ENCODE measurements around the gene SLC25A40.

Gene SLC25A40

GRCh38 chr7:87816389-87816788 is 59.8 kb downstream of the SLC25A40 start:
- TF ChIP-seq EZH2phosphoT487 (IDR thresholded peaks at IDR 0.05; ENCODE audit: borderline replicate concordance, low read length) = no peak
- TF ChIP-seq, protein P1, sequence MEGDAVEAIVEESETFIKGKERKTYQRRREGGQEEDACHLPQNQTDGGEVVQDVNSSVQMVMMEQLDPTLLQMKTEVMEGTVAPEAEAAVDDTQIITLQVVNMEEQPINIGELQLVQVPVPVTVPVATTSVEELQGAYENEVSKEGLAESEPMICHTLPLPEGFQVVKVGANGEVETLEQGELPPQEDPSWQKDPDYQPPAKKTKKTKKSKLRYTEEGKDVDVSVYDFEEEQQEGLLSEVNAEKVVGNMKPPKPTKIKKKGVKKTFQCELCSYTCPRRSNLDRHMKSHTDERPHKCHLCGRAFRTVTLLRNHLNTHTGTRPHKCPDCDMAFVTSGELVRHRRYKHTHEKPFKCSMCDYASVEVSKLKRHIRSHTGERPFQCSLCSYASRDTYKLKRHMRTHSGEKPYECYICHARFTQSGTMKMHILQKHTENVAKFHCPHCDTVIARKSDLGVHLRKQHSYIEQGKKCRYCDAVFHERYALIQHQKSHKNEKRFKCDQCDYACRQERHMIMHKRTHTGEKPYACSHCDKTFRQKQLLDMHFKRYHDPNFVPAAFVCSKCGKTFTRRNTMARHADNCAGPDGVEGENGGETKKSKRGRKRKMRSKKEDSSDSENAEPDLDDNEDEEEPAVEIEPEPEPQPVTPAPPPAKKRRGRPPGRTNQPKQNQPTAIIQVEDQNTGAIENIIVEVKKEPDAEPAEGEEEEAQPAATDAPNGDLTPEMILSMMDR (IDR thresholded peaks at IDR 0.05; ENCODE audit: low read depth, low read length, poor library complexity, severe bottlenecking) = no peak
- Histone ChIP-seq H3K9me3 (ENCODE audit: control insufficient read depth, insufficient read depth, low read length) (no peaks in the 10 kb centered on the region), H3K4me2 (ENCODE audit: low read length) (no peak overlapping the region), H3K27ac (ENCODE audit: low read depth, low read length) (no peak overlapping the region), H4K20me1 (ENCODE audit: control insufficient read depth, insufficient read depth, low read depth, low read length) (no peaks in the 10 kb centered on the region), H3K36me3 (ENCODE audit: control insufficient read depth, low read length) (no peaks in the 10 kb centered on the region), H3K27me3 (ENCODE audit: control insufficient read depth, low read length) (no peaks in the 10 kb centered on the region), H3K4me1 (ENCODE audit: control insufficient read depth, low read length) (0 out of 2 replicates have a peak, but pooled peaks cover 2% of the 10 kb centered on the region), H3K79me2 (ENCODE audit: control insufficient read depth, low read length) (no peaks in the 10 kb centered on the region), H3F3A (ENCODE audit: control insufficient read depth, insufficient read depth) (no peaks in the 10 kb centered on the region), H3K9me2 (replicated peaks; ENCODE audit: control insufficient read depth, low read length) (no peaks in the 10 kb centered on the region), H3K4me3 (ENCODE audit: low read length) (no peak overlapping the region)

GRCh38 chr7:87810726-87811125 is 65.4 kb downstream of the SLC25A40 start:
- no peaks in the 10 kb centered on the region for H3K4me1 ChIP-seq (ENCODE audit: control insufficient read depth, low read length)
- H3K27ac ChIP-seq (ENCODE audit: low read depth, low read length) = no peak overlapping the region
- H3K9me2 ChIP-seq (replicated peaks; ENCODE audit: control insufficient read depth, low read length) = no peaks in the 10 kb centered on the region
- no peaks in the 10 kb centered on the region for H3K36me3 ChIP-seq (ENCODE audit: control insufficient read depth, low read length)
- H3K9me3 ChIP-seq (ENCODE audit: control insufficient read depth, insufficient read depth, low read length) = no peaks in the 10 kb centered on the region
- H3F3A ChIP-seq (ENCODE audit: control insufficient read depth, insufficient read depth) = no peaks in the 10 kb centered on the region; the same call in 1 of the 2 replicates
- TF ChIP-seq, protein P1 (IDR thresholded peaks at IDR 0.05; ENCODE audit: low read depth, low read length, poor library complexity, severe bottlenecking) = no peak
- H4K20me1 ChIP-seq (ENCODE audit: control insufficient read depth, insufficient read depth, low read depth, low read length) = no peaks in the 10 kb centered on the region
- H3K4me3 ChIP-seq (ENCODE audit: low read length) = no peak overlapping the region
- no peak overlapping the region for H3K4me2 ChIP-seq (ENCODE audit: low read length)
- no peaks in the 10 kb centered on the region for H3K27me3 ChIP-seq (ENCODE audit: control insufficient read depth, low read length)
- H3K79me2 ChIP-seq (ENCODE audit: control insufficient read depth, low read length) = no peaks in the 10 kb centered on the region

DNA sequence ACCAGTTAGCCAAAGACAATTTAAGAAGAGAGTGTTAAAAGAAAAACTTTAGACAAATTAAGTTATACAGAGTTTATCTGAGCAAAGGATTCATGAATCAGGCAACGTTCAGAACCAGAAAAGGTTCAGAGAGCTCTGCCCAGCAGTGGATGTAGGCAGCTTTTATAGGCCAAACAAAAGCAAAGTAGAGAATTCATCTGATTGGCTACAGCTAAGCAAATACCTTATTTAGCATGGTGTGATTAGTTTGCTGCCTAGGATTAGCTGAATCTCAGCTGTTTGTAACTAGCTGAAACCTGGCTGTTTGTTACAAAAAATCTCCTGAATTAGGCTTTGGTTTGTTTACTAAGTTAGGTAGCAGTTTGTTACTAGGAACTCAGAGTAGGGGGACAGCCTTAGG is 66.0 kb downstream of the SLC25A40 start:
- Histone ChIP-seq H3F3A (ENCODE audit: control insufficient read depth, insufficient read depth) (no peaks in the 10 kb centered on the region; the same call in 1 of the 2 replicates), H4K20me1 (ENCODE audit: control insufficient read depth, insufficient read depth, low read depth, low read length) (no peaks in the 10 kb centered on the region), H3K9me2 (replicated peaks; ENCODE audit: control insufficient read depth, low read length) (no peaks in the 10 kb centered on the region), H3K79me2 (ENCODE audit: control insufficient read depth, low read length) (no peaks in the 10 kb centered on the region), H3K4me2 (ENCODE audit: low read length) (no peak overlapping the region), H3K27me3 (ENCODE audit: control insufficient read depth, low read length) (no peaks in the 10 kb centered on the region), H3K4me1 (ENCODE audit: control insufficient read depth, low read length) (no peaks in the 10 kb centered on the region), H3K4me3 (ENCODE audit: low read length) (no peak overlapping the region), H3K27ac (ENCODE audit: low read depth, low read length) (no peak overlapping the region), H3K36me3 (ENCODE audit: control insufficient read depth, low read length) (no peaks in the 10 kb centered on the region), H3K9me3 (ENCODE audit: control insufficient read depth, insufficient read depth, low read length) (no peaks in the 10 kb centered on the region)
- TF ChIP-seq, protein P1 (IDR thresholded peaks at IDR 0.05; ENCODE audit: low read depth, low read length, poor library complexity, severe bottlenecking) = no peak
- no peak for TF ChIP-seq EZH2phosphoT487 (IDR thresholded peaks at IDR 0.05; ENCODE audit: borderline replicate concordance, low read length)

- Histone ChIP-seq H3K27me3 (ENCODE audit: control insufficient read depth, low read length) (no peaks in the 10 kb centered on the region), H3K4me3 (ENCODE audit: low read length) (no peak overlapping the region), H3K9me2 (replicated peaks; ENCODE audit: control insufficient read depth, low read length) (no peaks in the 10 kb centered on the region), H4K20me1 (ENCODE audit: control insufficient read depth, insufficient read depth, low read depth, low read length) (no peaks in the 10 kb centered on the region), H3K4me2 (ENCODE audit: low read length) (no peak overlapping the region), H3K36me3 (ENCODE audit: control insufficient read depth, low read length) (no peaks in the 10 kb centered on the region), H3K4me1 (ENCODE audit: control insufficient read depth, low read length) (no peaks in the 10 kb centered on the region), H3F3A (ENCODE audit: control insufficient read depth, insufficient read depth) (no peaks in the 10 kb centered on the region; the same call in 1 of the 2 replicates), H3K79me2 (ENCODE audit: control insufficient read depth, low read length) (no peaks in the 10 kb centered on the region), H3K27ac (ENCODE audit: low read depth, low read length) (no peak overlapping the region), H3K9me3 (ENCODE audit: control insufficient read depth, insufficient read depth, low read length) (no peaks in the 10 kb centered on the region)
- no peak for TF ChIP-seq EZH2phosphoT487 (IDR thresholded peaks at IDR 0.05; ENCODE audit: borderline replicate concordance, low read length)
- TF ChIP-seq, protein P1 (IDR thresholded peaks at IDR 0.05; ENCODE audit: low read depth, low read length, poor library complexity, severe bottlenecking) = no peak
These were observed 70.0 kb downstream of the SLC25A40 start for GRCh38 chr7:87806150-87806549.
